Right lobe of liver (tissue), 6 donors: Measurements from ENCODE around the gene ZDBF2. TPM values are rescaled to one million over a fixed set of nuclear protein-coding genes. Genes with fewer than 3 reads are reported as not detected.
"Not testable (repeated sequence)": the region's sequence is repeated elsewhere in the genome, so short reads cannot be mapped to it uniquely, and the experiment has no call there.

Experiments used
- ATAC-seq, 4 donors: fragments of 200-7000 bp; cut with Tn5 transposase; one replicate each; pipeline ENCODE4 v1.9.1; 2020; ENCODE audit warnings: mild to moderate bottlenecking in 4 of 4, moderate library complexity in 4 of 4
- DNase-seq, 3 donors: peaks; one replicate each; pipeline ENCODE4 v3.0.0-alpha.2; 2020
- H3K27ac ChIP-seq, 3 donors: fragments of 200-600 bp; one replicate each; pipeline ENCODE4 v1.8.0; 2022
- H3K27me3 ChIP-seq, 2 donors: fragments of 200-600 bp; one replicate each; pipeline ENCODE4 v1.8.0; 2022
- H3K36me3 ChIP-seq, 4 donors: fragments of 200-600 bp; sonication (generic) in 1 of 4; one replicate each; pipeline versions ENCODE4 v1.5.1 to v1.8.0; 2017 to 2022; ENCODE audit warnings: control low read depth in 1 of 4
- H3K4me1 ChIP-seq, 4 donors: fragments of 200-600 bp; sonication (generic) in 1 of 4; one replicate each; pipeline versions ENCODE4 v1.5.1 to v1.8.0; 2017 to 2022; ENCODE audit warnings: control low read depth in 1 of 4
- H3K4me3 ChIP-seq, 3 donors: fragments of 200-600 bp; one replicate each; pipeline ENCODE4 v1.8.0; 2022
- H3K9me3 ChIP-seq, 4 donors: fragments of 200-600 bp; sonication (generic) in 1 of 4; one replicate each; pipeline versions ENCODE4 v1.5.1 to v1.8.0; 2017 to 2022; ENCODE audit warnings: control low read depth in 1 of 4
- POLR2A ChIP-seq: fragments of 450-650 bp; IDR thresholded peaks from one replicate; pipeline ENCODE4 v1.6.1; 2017; ENCODE audit warnings: antibody characterized with exemption, mild to moderate bottlenecking
- WGBS: methylation state at CpG from one replicate; pipeline ENCODE4 v1.1.6; 2018; ENCODE audit warnings: low coverage, low lambda C conversion rate; ENCODE audit not compliant: insufficient coverage; ENCODE audit errors: missing lambda C conversion rate; 5-methylcytosine and 5-hydroxymethylcytosine counted together
- intact Hi-C, 2 donors: fragments of 100-400 bp; cut with DNase I; formaldehyde crosslinking; loops; one replicate each; pipeline versions ENCODE4 v1.11.2 to v1.14.1; 2022
- total RNA-seq, 6 experiments: library from RNA; depleted of rRNA in 2 of 6; stranded (reverse); fragments of >200 nt in 2 of 6; fragmentation: NEBNext Ultra II Directional in 3 of 6; extraction: Animal tissue kit (Norgen Biotek cat#: 25700) in 3 of 6; gene quantifications; one replicate each; pipeline versions ENCODE4 v1.1.0 to v1.2.4, GENCODE V29; 2016 to 2023
- TF ChIP-seq, protein P1 (sequence below), 4 donors: fragments of 200-600 bp in 3 of 4; fragments of 450-650 bp in 1 of 4; IDR thresholded peaks; one replicate each; pipeline versions ENCODE4 v1.5.1 to v1.8.0; 2016 to 2022; ENCODE audit warnings: antibody characterized with exemption in 4 of 4, mild to moderate bottlenecking in 2 of 4
- donor health status: DM: no; HTN: yes; CAD: no.
- donor health status: DM: no; HTN: no; CAD: no.
- donor health status: DM: no; HTN: no; CAD: no.
- donor health status: DM: no; HTN: yes; CAD: no.
- donor health status: DM: no; HTN: yes; CAD: no.

Gene ZDBF2
- total RNA-seq, 6 experiments from 2014 or later, result 2.9 to 6.4 (median 4.3) TPM

DNA sequence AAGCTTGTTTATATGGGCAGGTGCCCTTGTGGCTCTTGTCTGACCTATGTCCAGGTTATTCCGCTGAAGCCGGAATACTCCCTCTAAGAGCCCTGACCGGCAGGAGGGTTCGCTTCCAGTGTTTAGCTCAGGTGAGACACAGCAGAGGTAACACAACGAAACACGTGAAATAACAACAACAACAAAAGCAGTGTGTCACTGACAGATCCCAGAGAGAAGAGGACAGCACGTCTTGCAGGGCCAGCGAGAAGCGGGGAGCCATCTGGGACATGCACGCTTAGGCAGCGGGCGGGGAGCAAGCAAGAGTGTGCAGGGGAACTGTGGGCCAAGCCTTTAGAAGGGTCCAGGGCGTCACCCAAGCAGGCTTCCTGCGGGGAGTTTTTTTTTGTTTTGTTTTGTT is 17.1 kb upstream of the ZDBF2 start:
- ATAC-seq (no peak), DNase-seq (no peak)
- H3K36me3 ChIP-seq, result no peaks in the 10 kb centered on the region
- H3K4me3 ChIP-seq, result no peak overlapping the region
- intact Hi-C loops, result no loop called here
- no peaks in the 10 kb centered on the region for H3K9me3 ChIP-seq
- 41% methylated on average over 9 of the region's 14 CpGs for WGBS
- H3K27me3 ChIP-seq, result no peaks in the 10 kb centered on the region
- TF ChIP-seq POLR2A, result no peak
- TF ChIP-seq, protein P1, sequence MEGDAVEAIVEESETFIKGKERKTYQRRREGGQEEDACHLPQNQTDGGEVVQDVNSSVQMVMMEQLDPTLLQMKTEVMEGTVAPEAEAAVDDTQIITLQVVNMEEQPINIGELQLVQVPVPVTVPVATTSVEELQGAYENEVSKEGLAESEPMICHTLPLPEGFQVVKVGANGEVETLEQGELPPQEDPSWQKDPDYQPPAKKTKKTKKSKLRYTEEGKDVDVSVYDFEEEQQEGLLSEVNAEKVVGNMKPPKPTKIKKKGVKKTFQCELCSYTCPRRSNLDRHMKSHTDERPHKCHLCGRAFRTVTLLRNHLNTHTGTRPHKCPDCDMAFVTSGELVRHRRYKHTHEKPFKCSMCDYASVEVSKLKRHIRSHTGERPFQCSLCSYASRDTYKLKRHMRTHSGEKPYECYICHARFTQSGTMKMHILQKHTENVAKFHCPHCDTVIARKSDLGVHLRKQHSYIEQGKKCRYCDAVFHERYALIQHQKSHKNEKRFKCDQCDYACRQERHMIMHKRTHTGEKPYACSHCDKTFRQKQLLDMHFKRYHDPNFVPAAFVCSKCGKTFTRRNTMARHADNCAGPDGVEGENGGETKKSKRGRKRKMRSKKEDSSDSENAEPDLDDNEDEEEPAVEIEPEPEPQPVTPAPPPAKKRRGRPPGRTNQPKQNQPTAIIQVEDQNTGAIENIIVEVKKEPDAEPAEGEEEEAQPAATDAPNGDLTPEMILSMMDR (IDR thresholded peaks at IDR 0.05), result no peak
- no peaks in the 10 kb centered on the region for H3K4me1 ChIP-seq
- no peak overlapping the region for H3K27ac ChIP-seq

DNA sequence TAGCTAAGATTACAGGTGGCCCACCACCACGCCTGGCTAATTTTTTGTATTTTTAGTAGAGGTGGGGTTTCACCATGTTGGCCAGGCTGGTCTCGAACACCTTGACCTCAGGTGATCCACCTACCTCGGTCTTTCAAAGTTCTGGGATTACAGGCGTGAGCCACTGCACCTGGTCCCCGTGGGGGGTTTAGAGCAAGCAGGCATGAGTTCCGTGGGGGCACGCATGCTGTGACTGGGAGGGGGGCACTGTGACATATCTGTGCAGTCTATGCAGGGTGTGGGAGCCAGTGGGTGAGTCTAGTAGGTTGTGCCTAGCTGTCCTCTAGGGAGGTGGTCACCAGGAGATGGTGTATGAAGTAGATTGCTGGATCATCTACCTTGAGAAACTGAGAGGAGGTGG is 16.6 kb upstream of the ZDBF2 start:
- H3K4me3 ChIP-seq, result no peak overlapping the region
- 44% methylated on average over 7 of the region's 7 CpGs for WGBS
- no peak for TF ChIP-seq POLR2A
- TF ChIP-seq, protein P1 (IDR thresholded peaks at IDR 0.05), result no peak
- peaks cover 0 to 3% of the 10 kb centered on the region in 2 donors for H3K27me3 ChIP-seq
- H3K9me3 ChIP-seq, result no peaks in the 10 kb centered on the region
- H3K4me1 ChIP-seq, result no peaks in the 10 kb centered on the region
- intact Hi-C loops, result no loop called here
- H3K27ac ChIP-seq, result no peak overlapping the region
- ATAC-seq (no peak), DNase-seq (no peak)
- H3K36me3 ChIP-seq, result no peaks in the 10 kb centered on the region

DNA sequence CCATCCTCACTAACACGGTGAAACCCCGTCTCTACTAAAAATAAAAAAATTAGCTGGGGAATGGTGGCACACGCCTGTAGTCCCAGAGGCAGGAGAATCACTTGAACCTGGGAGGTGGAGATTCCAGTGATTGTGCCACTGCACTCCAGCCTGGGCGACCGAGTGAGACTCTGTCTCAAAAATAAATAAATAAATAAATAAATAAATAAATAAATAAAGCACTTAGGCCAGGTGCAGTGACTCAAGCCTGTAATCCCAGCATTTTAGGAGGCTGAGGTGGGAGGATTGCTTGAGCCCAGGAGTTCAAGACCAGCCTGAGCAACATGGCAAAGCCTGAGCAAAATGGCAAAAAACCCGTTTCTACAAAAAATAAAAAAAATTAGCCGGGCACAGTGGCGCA is 15.8 kb upstream of the ZDBF2 start:
- H3K9me3 ChIP-seq, DNase-seq, intact Hi-C loops, H3K27ac ChIP-seq, H3K4me1 ChIP-seq, H3K36me3 ChIP-seq, H3K4me3 ChIP-seq, ATAC-seq: not testable (repeated sequence)
- WGBS, result 40% methylated on average over 7 of the region's 8 CpGs
- peaks cover 0 to 10% of the 10 kb centered on the region in 2 donors for H3K27me3 ChIP-seq

DNA sequence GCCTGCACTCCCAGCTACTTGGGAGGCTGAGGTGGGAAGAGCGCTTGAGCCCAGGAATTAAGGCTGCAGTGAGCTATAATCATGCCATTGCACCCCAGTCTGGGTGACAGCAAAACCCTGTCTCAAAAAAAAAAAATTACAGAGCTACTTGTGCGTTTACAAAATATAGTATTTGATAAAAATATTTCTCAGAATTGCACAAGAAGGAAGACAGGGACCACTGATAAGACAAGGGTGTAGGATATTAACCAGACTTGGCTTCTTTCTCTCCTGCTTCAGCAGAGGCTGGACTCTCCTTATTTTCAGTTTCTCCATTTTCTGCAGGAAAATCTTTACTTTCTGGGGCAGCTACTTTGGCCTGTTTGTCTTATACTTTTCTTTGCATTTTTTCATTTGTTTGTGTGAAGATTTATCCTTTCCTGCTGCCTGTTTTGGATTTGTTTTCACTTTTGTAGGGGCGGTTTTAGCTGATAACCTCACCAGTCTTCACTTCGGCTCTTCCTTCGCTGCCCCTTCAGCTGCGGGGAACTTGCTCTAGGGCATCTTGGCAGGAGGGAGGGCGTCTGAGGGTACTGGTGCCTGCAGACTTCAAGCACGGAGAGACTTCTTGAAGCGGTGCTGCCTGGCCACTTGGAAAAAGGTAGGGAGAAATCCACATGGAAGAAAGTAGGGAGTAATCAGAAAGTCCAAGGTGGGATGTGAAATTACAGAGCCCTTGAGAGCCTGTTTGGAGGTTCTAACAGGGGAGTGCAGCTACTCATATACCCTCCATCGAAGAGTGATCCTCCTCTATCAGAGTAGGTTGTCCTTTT is 14.9 kb upstream of the ZDBF2 start:
- no peaks in the 10 kb centered on the region for H3K36me3 ChIP-seq
- no peaks in the 10 kb centered on the region for H3K9me3 ChIP-seq
- H3K4me1 ChIP-seq, result no peaks in the 10 kb centered on the region
- H3K27me3 ChIP-seq, result peaks cover 0 to 15% of the 10 kb centered on the region in 2 donors
- intact Hi-C loops, result no loop called here
- DNase-seq, result no peak
- no peak for ATAC-seq
- no peak overlapping the region for H3K4me3 ChIP-seq
- H3K27ac ChIP-seq, result no peak overlapping the region
- no peak for TF ChIP-seq POLR2A
- TF ChIP-seq, protein P1 (IDR thresholded peaks at IDR 0.05), result no peak
- 19% methylated on average over 10 of the region's 10 CpGs for WGBS

DNA sequence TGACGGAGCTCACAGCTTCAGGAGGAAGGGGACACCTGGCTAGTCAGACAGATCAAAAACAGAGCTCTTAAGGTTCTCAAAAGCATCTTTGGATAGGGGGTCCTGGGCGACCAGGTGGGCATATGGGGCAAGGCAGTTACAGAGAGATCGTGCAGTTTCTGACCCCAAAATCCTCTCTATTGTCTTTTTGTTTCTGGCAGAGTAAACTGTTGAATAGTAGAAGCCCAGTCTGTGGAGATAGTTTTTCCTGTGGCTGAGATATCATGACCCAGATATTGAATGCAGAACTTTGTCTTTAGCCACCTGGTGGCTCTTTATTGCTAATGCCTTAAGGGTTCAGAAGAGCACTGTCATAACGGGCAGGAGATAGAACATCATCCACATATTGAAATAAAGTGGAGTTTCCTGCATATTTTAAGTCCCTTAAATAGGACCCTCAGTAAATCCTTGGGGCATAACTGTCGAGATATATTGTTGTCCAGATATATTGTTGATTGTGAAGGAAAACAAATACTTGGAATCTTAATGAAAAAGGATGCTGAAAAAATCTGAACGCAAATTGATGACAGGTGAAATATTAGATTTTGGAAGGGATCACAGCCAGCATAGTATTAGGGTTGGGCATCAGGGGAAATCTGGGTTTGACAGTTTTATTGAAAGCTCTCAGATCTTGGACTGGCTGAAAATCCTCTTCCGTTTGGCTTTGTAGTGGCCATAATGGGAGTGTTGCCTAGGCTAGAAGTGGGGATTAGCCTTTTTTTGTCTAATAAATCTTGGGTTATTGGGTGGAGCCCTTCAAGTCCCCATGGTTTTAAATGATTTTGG is 14.1 kb upstream of the ZDBF2 start:
- intact Hi-C loops, result no loop called here
- H3K9me3 ChIP-seq, result no peaks in the 10 kb centered on the region
- DNase-seq, result no peak
- TF ChIP-seq, protein P1 (IDR thresholded peaks at IDR 0.05), result peak; percentile 23 to 45 (median 40)
- TF ChIP-seq POLR2A, result no peak
- H3K27me3 ChIP-seq, result peaks cover 0 to 15% of the 10 kb centered on the region in 2 donors
- no peak overlapping the region for H3K27ac ChIP-seq
- no peak overlapping the region for H3K4me3 ChIP-seq
- 19% methylated on average over 6 of the region's 7 CpGs for WGBS
- no peaks in the 10 kb centered on the region for H3K36me3 ChIP-seq
- no peaks in the 10 kb centered on the region for H3K4me1 ChIP-seq
- peak; percentile 64 to 78 (median 73) for ATAC-seq
